GM13977 (cell line): ENCODE measurements around the gene DPP4.

Experiments
- DNase-seq: peaks from one replicate; pipeline ENCODE4 v3.0.0; 2012; ENCODE audit warnings: low spot score
- in situ Hi-C: fragments of 300-500 bp; cut with MboI; formaldehyde crosslinking; loops from one replicate; pipeline ENCODE4 v1.12.0; 2022; ENCODE audit warnings: low sequenced_read_pairs, low pct_unique_long_range_greater_than_20kb, mixed read lengths, inconsistent platforms; ENCODE audit not compliant: unreplicated experiment
- TF ChIP-seq, protein P1 (sequence below): IDR thresholded peaks from 2 replicates; pipeline ENCODE4 v1.5.1; 2012; ENCODE audit warnings: mild to moderate bottlenecking, control low read depth; ENCODE audit not compliant: insufficient read depth; ENCODE audit errors: extremely low read depth, missing control alignments

DPP4 gene

GRCh38 chr2:162022290-162022945, 51.6 kb downstream of the DPP4 start:
- in situ Hi-C loops = no loop called here
- TF ChIP-seq, protein P1, sequence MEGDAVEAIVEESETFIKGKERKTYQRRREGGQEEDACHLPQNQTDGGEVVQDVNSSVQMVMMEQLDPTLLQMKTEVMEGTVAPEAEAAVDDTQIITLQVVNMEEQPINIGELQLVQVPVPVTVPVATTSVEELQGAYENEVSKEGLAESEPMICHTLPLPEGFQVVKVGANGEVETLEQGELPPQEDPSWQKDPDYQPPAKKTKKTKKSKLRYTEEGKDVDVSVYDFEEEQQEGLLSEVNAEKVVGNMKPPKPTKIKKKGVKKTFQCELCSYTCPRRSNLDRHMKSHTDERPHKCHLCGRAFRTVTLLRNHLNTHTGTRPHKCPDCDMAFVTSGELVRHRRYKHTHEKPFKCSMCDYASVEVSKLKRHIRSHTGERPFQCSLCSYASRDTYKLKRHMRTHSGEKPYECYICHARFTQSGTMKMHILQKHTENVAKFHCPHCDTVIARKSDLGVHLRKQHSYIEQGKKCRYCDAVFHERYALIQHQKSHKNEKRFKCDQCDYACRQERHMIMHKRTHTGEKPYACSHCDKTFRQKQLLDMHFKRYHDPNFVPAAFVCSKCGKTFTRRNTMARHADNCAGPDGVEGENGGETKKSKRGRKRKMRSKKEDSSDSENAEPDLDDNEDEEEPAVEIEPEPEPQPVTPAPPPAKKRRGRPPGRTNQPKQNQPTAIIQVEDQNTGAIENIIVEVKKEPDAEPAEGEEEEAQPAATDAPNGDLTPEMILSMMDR = no peak

GRCh38 chr2:162021516-162022058, 52.4 kb downstream of the DPP4 start:
- TF ChIP-seq, protein P1 = no peak
- in situ Hi-C loops = no loop called here
- no peak for DNase-seq

More at GRCh38 chr2:162022290-162022945, 51.6 kb downstream of the DPP4 start:
- no peak for DNase-seq

DNA sequence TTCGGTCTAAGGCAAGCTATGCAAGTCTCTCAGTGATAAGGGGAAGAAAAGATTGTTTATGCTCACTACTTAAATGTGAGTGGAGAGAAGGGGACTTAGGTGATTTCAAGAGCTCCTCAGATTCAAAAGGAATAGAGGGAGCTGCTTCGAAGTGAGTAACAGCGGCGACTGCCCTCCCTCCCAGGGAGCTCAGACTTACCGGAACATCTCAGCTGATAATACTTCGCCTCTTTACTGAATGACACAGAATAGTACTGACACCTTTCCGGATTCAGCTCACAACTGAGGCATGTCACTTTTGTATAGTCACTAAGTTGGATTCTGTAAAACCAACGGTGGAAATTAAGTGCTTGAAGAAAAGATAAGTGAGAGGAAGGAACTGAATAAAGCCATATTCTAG, 55.5 kb downstream of the DPP4 start:
- in situ Hi-C loops = no loop called here
- DNase-seq = no peak
- TF ChIP-seq, protein P1 = no peak

- TF ChIP-seq, protein P1 = no peak
- DNase-seq = no peak
- in situ Hi-C loops = no loop called here
Observed at GRCh38 chr2:162017233-162017632, 56.8 kb downstream of the DPP4 start.

DNA sequence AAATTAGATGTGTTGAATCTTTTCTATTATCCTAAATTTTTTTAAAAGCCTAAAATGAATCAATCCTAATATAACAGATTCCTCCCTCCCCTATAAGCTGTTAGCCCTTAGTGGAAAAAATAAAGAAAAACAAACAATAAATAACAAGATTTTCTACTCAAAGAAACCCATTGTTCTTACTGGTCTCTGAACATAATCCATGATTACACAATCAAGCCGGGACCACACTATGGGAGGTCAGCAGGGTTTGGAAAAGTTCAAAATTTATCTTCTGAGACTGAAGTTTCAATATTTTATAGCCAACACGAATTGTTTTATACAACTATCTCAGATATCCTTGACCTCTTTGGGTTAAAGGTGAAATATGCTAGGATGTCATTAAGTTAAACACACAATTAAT, 57.9 kb downstream of the DPP4 start:
- in situ Hi-C loops = no loop called here
- TF ChIP-seq, protein P1 = no peak
- no peak for DNase-seq

DNA sequence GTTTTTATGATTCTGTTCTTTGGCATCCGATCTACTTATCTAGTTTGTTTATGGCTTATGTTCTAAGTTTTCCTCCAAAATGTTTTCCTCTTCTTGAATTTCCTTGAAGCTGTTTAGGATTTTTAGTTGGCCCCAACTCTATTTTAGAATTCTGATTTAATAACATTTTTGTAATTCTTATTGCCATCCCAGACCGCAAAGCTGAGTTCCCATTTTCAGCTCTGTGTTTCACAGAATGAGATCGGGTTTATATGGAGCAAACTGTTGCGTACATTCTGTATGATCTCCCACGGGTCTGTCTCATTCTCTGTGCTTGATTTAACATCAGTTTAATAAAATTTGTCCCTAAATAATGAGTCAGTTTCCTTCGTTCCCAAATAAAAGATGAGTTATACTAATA, 59.3 kb downstream of the DPP4 start:
- in situ Hi-C loops = no loop called here

More for the DNA sequence above, 59.3 kb downstream of the DPP4 start:
- DNase-seq = no peak
- TF ChIP-seq, protein P1 = no peak
